Fibroblast of lung (primary cell): ENCODE data around the gene CAPN8.

Experiments
- EZH2 ChIP-seq: IDR thresholded peaks from 2 replicates; pipeline ENCODE4 v1.5.1; 2012; ENCODE audit warnings: low read length, control low read depth, mild to moderate bottlenecking; ENCODE audit errors: missing control alignments
- TF ChIP-seq, protein P1 (sequence below), 2 donors: IDR thresholded peaks in 1 of 2; conservative IDR thresholded peaks in 1 of 2; 1 replicate in 1 of 2; 2 replicates in 1 of 2; pipeline ENCODE4 v1.5.1; 2011 to 2012; ENCODE audit warnings: low read length in 2 of 2, control low read depth in 1 of 2, inconsistent platforms in 1 of 2, low read depth in 1 of 2, mild to moderate bottlenecking in 1 of 2

DNA sequence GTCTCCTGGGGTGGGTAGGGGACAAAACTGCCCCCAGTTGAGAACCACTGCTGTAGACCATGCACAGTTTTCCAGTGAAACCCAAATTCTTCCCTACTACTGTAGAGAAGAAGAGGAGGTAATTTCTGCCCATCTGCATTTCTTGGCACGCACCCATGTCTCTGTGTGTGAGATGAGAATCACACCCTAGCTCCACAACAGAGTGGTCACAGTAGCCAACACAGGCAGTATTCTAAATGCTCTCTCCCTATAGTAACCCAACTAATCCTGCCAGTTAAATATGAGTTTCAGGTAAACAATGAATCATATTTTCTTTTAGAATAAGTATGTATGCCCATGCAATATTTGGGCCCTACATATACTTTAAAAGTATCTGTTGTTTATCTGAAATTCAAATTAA lies 45.7 kb upstream of the CAPN8 start:
- TF ChIP-seq, protein P1, sequence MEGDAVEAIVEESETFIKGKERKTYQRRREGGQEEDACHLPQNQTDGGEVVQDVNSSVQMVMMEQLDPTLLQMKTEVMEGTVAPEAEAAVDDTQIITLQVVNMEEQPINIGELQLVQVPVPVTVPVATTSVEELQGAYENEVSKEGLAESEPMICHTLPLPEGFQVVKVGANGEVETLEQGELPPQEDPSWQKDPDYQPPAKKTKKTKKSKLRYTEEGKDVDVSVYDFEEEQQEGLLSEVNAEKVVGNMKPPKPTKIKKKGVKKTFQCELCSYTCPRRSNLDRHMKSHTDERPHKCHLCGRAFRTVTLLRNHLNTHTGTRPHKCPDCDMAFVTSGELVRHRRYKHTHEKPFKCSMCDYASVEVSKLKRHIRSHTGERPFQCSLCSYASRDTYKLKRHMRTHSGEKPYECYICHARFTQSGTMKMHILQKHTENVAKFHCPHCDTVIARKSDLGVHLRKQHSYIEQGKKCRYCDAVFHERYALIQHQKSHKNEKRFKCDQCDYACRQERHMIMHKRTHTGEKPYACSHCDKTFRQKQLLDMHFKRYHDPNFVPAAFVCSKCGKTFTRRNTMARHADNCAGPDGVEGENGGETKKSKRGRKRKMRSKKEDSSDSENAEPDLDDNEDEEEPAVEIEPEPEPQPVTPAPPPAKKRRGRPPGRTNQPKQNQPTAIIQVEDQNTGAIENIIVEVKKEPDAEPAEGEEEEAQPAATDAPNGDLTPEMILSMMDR (conservative IDR thresholded peaks at IDR 0.05 in 1 of 2, IDR thresholded peaks at IDR 0.05 in 1 of 2; ENCODE audit: low read depth in 1 of 2, low read length in 2 of 2): no peak
- no peak for TF ChIP-seq EZH2
